ENCODE data around the gene MRGPRG. TPM values are rescaled to one million over a fixed set of nuclear protein-coding genes. Genes with fewer than 3 reads are reported as not detected.
A peak's percentile ranks its signal among the peaks of the same experiment; 100 is the strongest.

The MRGPRG gene
- total and polyA plus RNA-seq, 2 of the 8 experiments (the other 6 are each of a cell fraction or from before 2014, with no cell fraction given), result not detected

GRCh38 chr11:3192511-3193372, 25.9 kb downstream of the MRGPRG start:
- ChIA-PET POLR2A (ENCODE audit: partially characterized antibody) (no interaction called here), CTCF (ENCODE audit: partially characterized antibody) (interaction anchor here (0.6 to 2.3 kb wide), 11 partner anchors 8 to 160 kb away, joined by 3 to 8 read pairs (median 3); partner anchors contain the start of gene OSBPL5)
- H3K4me1 ChIP-seq (replicated peaks in 1 of 4; ENCODE audit: control insufficient read depth in 3 of 4, insufficient read depth in 4 of 4, low read length in 3 of 4), result peaks cover 5 to 22% (median 14%) of the 10 kb centered on the region in 4 experiments
- 0 out of 2 replicates have a peak overlapping the region, but pooled peaks have one; percentile 75 for H2AK5ac ChIP-seq (ENCODE audit: low read depth, low read length)
- no peak overlapping the region for H2BK20ac ChIP-seq (ENCODE audit: low read length)
- H3K18ac ChIP-seq (ENCODE audit: extremely low read depth, low read length), result peak overlapping the region; percentile 32
- H3K79me2 ChIP-seq (ENCODE audit: control insufficient read depth in 1 of 2, insufficient read depth in 2 of 2, low read length in 2 of 2), result no peaks in the 10 kb centered on the region
- H4K5ac ChIP-seq (ENCODE audit: insufficient read length, low read depth, low read length), result no peak overlapping the region
- no peak overlapping the region for H3K4me2 ChIP-seq (ENCODE audit: insufficient read depth in 1 of 2, low read depth in 2 of 2, low read length in 2 of 2)
- no peaks in the 10 kb centered on the region for H3K9me3 ChIP-seq (ENCODE audit: insufficient read depth in 2 of 2, low read depth in 1 of 2, low read length in 1 of 2)
- no peaks in the 10 kb centered on the region for H4K20me1 ChIP-seq (replicated peaks in 1 of 2; ENCODE audit: control insufficient read depth in 1 of 2, insufficient read depth in 2 of 2, low read length in 2 of 2)
- no peak overlapping the region for H3K4ac ChIP-seq (replicated peaks; ENCODE audit: insufficient read length, low read depth, low read length)
- no peak overlapping the region for H2AFZ ChIP-seq (ENCODE audit: low read length)
- H3K27ac ChIP-seq (ENCODE audit: low read depth, low read length), result no peak overlapping the region
- no peaks in the 10 kb centered on the region for H3K36me3 ChIP-seq (ENCODE audit: control insufficient read depth in 2 of 4, insufficient read depth in 4 of 4, low read length in 3 of 4)
- no peak overlapping the region; the same call in 1 of the 2 replicates for H4K8ac ChIP-seq (ENCODE audit: extremely low read depth, insufficient read depth, low read length)
- no peak for FAIRE-seq
- H3K79me1 ChIP-seq (ENCODE audit: low read depth, low read length), result peaks cover 3% of the 10 kb centered on the region; the same call in 1 of the 2 replicates
- H3K23me2 ChIP-seq (ENCODE audit: low read depth, low read length), result peaks cover 3% of the 10 kb centered on the region
- no peaks in the 10 kb centered on the region for H3K27me3 ChIP-seq (replicated peaks in 1 of 4; ENCODE audit: control insufficient read depth in 3 of 4, extremely low read depth in 1 of 4, insufficient read depth in 3 of 4, low read length in 3 of 4)
- no peak overlapping the region for H3K56ac ChIP-seq (replicated peaks; ENCODE audit: insufficient read length, low read depth, low read length)
- no peak overlapping the region for H2BK120ac ChIP-seq (replicated peaks; ENCODE audit: low read depth, low read length)
- H2BK15ac ChIP-seq (ENCODE audit: low read length), result peak overlapping the region; percentile 53; the same call in 1 of the 2 replicates
- 79% methylated on average over 14 of the region's 14 CpGs; no CpG with 5 or more reads in 1 of the 2 experiments for WGBS, 2 experiments (ENCODE audit: extremely low coverage in 1 of 2, insufficient coverage in 1 of 2, insufficient read length in 1 of 2, insufficient replicate concordance in 2 of 2, low coverage in 1 of 2, low lambda C conversion rate in 2 of 2, missing lambda C conversion rate in 1 of 2)
- H3K4me3 ChIP-seq (ENCODE audit: extremely low read depth in 1 of 4, insufficient read depth in 2 of 4, low read depth in 3 of 4, low read length in 4 of 4), result no peak overlapping the region
- no peak overlapping the region for H4K91ac ChIP-seq (replicated peaks; ENCODE audit: insufficient read length, low read length)
- DNase-seq (ENCODE audit: low read depth in 1 of 2, low spot score in 2 of 2), result peak in 1 of 2 experiments; percentile 46
- H3K9ac ChIP-seq (replicated peaks in 1 of 4; ENCODE audit: extremely low read depth in 1 of 4, low read depth in 3 of 4, low read length in 3 of 4), result no peak overlapping the region
- H2BK12ac ChIP-seq (ENCODE audit: low read depth, low read length), result peak overlapping the region; percentile 68; the same call in 1 of the 2 replicates
- no peak overlapping the region for H2BK5ac ChIP-seq (ENCODE audit: low read depth, low read length)
- H3K14ac ChIP-seq (ENCODE audit: insufficient read length), result no peak overlapping the region
- no peak overlapping the region for H3K23ac ChIP-seq (ENCODE audit: insufficient read length)
- TF ChIP-seq BCL11A (IDR thresholded peaks at IDR 0.05; ENCODE audit: low read depth in 2 of 2, low read length in 2 of 2), result no peak
- no peak for TF ChIP-seq KDM4A (IDR thresholded peaks at IDR 0.05; ENCODE audit: low read depth, low read length, severe bottlenecking)
- TF ChIP-seq BRCA1 (IDR thresholded peaks at IDR 0.05; ENCODE audit: low read depth, low read length), result no peak
- TF ChIP-seq, protein P1, sequence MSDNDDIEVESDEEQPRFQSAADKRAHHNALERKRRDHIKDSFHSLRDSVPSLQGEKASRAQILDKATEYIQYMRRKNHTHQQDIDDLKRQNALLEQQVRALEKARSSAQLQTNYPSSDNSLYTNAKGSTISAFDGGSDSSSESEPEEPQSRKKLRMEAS (IDR thresholded peaks at IDR 0.05), result no peak
- no peak for TF ChIP-seq POLR2AphosphoS5 (IDR thresholded peaks at IDR 0.05; ENCODE audit: low read depth, low read length)
- TF ChIP-seq RFX5 (IDR thresholded peaks at IDR 0.05; ENCODE audit: borderline replicate concordance, low read depth, low read length), result no peak
- TF ChIP-seq RNF2 (IDR thresholded peaks at IDR 0.05; ENCODE audit: borderline replicate concordance, low read depth, low read length, missing control alignments, poor library complexity, severe bottlenecking), result no peak
- TF ChIP-seq CBX8 (IDR thresholded peaks at IDR 0.05; ENCODE audit: borderline replicate concordance, low read depth, low read length), result no peak
